Nephron (organoid): ENCODE results near the gene DIO3.

Experiments
- H3K27ac Mint-ChIP-seq, 3 experiments: 2 replicates each; pipeline ENCODE4 v1.8.0; 2020; ENCODE audit warnings: mixed read lengths in 3 of 3, mild to moderate bottlenecking in 2 of 3, moderate library complexity in 1 of 3
- H3K27me3 Mint-ChIP-seq: 2 replicates; pipeline ENCODE4 v1.8.0; 2021; ENCODE audit warnings: low read depth, mild to moderate bottlenecking, moderate library complexity, mixed read lengths
- H3K36me3 Mint-ChIP-seq: 2 replicates; pipeline ENCODE4 v1.8.0; 2020; ENCODE audit warnings: low read depth, mixed read lengths
- H3K4me1 Mint-ChIP-seq: 2 replicates; pipeline ENCODE4 v1.8.0; 2020; ENCODE audit warnings: mixed read lengths
- H3K4me3 Mint-ChIP-seq, 3 experiments: 2 replicates each; pipeline ENCODE4 v1.8.0; 2020; ENCODE audit warnings: mild to moderate bottlenecking in 3 of 3, mixed read lengths in 3 of 3, moderate library complexity in 2 of 3
- H3K9me3 Mint-ChIP-seq: 2 replicates; pipeline ENCODE4 v1.8.0; 2020; ENCODE audit warnings: mixed read lengths
- TF ChIP-seq, protein P1 (sequence below), 3 experiments: fragments of 200-600 bp; sonication (generic); IDR thresholded peaks; one replicate each; pipeline ENCODE4 v1.5.0; 2021; ENCODE audit warnings: antibody characterized with exemption in 3 of 3; ENCODE audit not compliant: unreplicated experiment in 3 of 3

DIO3 gene

DNA sequence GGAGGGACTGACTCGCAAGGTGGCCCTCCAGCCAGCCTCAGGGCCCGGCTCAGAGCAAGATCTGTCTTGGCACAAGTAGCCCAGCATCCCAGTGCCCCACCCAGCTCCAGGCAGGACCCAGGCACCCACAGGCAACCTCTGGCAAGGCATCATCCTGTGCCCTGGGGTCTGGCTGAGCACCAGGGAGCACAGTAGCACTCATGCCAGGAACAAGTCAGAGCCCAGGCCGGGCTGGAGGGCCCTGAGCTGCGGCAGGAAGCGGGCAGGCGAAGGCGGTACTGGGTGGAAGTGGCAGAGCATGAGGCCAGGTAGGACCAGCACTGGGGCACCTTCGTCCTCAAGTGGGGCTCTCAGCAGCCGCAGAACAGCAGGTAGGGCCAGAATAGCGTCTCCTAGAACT is 5.2 kb upstream of the DIO3 start:
- TF ChIP-seq, protein P1, sequence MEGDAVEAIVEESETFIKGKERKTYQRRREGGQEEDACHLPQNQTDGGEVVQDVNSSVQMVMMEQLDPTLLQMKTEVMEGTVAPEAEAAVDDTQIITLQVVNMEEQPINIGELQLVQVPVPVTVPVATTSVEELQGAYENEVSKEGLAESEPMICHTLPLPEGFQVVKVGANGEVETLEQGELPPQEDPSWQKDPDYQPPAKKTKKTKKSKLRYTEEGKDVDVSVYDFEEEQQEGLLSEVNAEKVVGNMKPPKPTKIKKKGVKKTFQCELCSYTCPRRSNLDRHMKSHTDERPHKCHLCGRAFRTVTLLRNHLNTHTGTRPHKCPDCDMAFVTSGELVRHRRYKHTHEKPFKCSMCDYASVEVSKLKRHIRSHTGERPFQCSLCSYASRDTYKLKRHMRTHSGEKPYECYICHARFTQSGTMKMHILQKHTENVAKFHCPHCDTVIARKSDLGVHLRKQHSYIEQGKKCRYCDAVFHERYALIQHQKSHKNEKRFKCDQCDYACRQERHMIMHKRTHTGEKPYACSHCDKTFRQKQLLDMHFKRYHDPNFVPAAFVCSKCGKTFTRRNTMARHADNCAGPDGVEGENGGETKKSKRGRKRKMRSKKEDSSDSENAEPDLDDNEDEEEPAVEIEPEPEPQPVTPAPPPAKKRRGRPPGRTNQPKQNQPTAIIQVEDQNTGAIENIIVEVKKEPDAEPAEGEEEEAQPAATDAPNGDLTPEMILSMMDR (IDR thresholded peaks at IDR 0.05; ENCODE audit: unreplicated experiment in 3 of 3), result no peak
- Mint-ChIP-seq H3K9me3 (no peaks in the 10 kb centered on the region), H3K27me3 (peaks cover 66% of the 10 kb centered on the region)

DNA sequence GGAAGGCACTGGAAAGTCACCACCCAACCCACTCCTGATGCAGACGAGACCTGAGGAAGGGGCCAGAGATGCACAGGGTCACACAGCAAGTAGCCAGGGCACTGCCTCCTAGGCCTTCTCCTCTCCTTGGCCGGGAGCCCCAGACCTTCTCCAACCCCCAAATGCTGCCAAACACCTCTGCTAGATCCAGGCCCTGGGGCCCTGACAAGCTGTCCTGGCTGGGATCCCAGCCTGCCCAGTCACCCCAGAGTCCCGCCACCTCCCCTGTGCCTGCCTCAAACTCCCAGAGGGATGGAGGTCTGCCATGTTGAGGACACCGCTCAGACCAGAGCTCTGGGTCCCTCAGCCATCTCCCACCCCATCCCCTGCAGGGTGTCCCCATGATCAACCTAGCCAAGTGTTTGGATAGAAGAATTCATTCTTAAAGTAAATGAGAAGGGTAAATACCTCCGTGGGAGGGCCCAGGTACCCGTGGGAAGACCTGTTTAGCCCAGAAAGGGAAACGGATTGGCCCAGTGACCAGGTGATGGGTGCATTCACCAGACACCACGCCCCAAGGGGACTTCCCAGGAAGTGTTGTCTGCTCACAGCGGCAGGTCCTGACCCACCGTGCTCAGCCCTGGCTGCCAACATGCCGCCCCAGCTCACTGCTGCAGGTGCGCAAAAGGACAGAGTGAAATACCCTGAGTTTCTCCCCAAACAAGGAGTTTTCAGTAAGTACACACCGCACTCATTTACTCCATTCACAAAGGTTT is 4.6 kb upstream of the DIO3 start:
- Mint-ChIP-seq H3K4me3 (peak overlapping the region in 1 of 3 experiments; percentile 43), H3K36me3 (no peaks in the 10 kb centered on the region), H3K9me3 (no peaks in the 10 kb centered on the region), H3K27ac (no peak overlapping the region), H3K4me1 (peaks cover 12% of the 10 kb centered on the region), H3K27me3 (peaks cover 69% of the 10 kb centered on the region)
- TF ChIP-seq, protein P1 (IDR thresholded peaks at IDR 0.05; ENCODE audit: unreplicated experiment in 3 of 3), result no peak

More for the DNA sequence above, 5.2 kb upstream of the DIO3 start:
- peaks cover 12% of the 10 kb centered on the region for H3K4me1 Mint-ChIP-seq
- no peak overlapping the region for H3K4me3 Mint-ChIP-seq
- H3K27ac Mint-ChIP-seq, result no peak overlapping the region
- H3K36me3 Mint-ChIP-seq, result no peaks in the 10 kb centered on the region

DNA sequence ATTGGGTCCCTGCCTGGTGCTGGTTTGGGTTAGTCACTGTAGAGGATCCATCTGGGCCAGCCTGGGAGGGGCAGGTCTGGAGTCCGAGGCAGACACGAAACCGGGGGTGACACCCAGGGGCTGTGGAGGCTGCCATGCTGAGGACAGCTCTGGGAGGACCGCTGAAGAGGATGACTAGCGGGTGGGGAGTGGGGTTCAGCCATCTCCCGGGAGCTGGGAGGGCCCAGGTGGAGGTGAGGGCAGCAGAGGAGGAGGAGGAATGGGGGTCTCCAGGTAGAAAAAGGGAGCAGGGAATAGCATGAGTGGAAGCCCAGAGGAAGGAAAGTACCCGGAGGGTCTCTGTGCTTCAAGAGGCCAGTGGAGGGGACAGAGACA is 4.0 kb upstream of the DIO3 start:
- no peak overlapping the region for H3K27ac Mint-ChIP-seq
- H3K36me3 Mint-ChIP-seq, result no peaks in the 10 kb centered on the region
- H3K4me1 Mint-ChIP-seq, result peaks cover 12% of the 10 kb centered on the region
- peaks cover 3% of the 10 kb centered on the region for H3K9me3 Mint-ChIP-seq
- TF ChIP-seq, protein P1 (IDR thresholded peaks at IDR 0.05; ENCODE audit: unreplicated experiment in 3 of 3), result no peak
- H3K27me3 Mint-ChIP-seq, result peaks cover 73% of the 10 kb centered on the region
- peak overlapping the region in 1 of 3 experiments; percentile 43 for H3K4me3 Mint-ChIP-seq

DNA sequence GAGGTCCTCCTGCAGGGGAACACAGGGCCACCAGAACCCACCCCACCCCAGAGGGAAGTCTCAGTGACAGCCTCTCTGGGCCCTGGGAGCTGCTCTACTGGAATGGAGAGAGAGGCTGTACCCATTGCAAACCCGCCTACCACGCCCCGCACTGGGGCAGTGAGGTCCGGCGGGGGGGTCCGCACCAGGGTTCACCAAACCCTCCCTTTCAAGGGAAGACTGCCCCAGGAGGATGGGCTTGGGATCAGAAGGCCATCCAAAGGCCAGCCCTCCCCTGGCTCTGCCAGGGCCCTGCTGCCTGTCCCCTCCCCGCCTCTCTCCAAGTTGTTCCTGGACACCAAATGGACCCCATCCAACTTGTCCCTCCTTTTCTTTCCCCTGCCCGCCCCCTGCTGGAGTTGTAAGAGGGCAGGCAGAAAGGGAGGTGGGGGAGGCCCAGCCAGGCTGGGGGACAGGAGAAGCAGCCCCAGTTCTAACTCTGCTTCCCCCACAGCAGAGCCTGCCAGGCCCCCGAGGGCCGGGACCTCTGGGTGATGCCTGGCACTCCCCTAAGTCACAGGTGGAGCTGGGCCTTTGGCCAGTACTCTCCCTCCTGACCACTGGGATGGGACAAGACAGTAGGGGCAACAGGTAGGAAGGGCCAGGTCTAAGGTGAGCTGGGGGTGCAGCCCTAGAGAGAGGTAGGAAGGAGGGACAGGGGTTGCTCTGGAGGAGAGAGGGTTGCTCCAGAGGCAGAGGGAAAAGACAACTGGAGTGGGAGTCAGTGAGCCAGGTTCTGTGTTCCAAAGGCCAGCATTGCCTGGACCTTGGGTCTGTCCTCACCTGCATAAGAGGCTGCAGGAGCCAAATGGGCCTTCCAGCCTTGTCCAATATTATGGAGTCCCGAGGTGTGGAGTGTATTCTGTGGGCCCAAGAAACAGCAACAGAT is 3.2 kb upstream of the DIO3 start:
- peaks cover 3% of the 10 kb centered on the region for H3K9me3 Mint-ChIP-seq
- peaks cover 75% of the 10 kb centered on the region for H3K27me3 Mint-ChIP-seq
- H3K36me3 Mint-ChIP-seq, result no peaks in the 10 kb centered on the region
- peak overlapping the region in 1 of 3 experiments; percentile 48 for H3K27ac Mint-ChIP-seq
- TF ChIP-seq, protein P1 (IDR thresholded peaks at IDR 0.05; ENCODE audit: unreplicated experiment in 3 of 3), result no peak
- peaks cover 20% of the 10 kb centered on the region for H3K4me1 Mint-ChIP-seq
- peak overlapping the region; percentile 36 to 86 (median 80) for H3K4me3 Mint-ChIP-seq

DNA sequence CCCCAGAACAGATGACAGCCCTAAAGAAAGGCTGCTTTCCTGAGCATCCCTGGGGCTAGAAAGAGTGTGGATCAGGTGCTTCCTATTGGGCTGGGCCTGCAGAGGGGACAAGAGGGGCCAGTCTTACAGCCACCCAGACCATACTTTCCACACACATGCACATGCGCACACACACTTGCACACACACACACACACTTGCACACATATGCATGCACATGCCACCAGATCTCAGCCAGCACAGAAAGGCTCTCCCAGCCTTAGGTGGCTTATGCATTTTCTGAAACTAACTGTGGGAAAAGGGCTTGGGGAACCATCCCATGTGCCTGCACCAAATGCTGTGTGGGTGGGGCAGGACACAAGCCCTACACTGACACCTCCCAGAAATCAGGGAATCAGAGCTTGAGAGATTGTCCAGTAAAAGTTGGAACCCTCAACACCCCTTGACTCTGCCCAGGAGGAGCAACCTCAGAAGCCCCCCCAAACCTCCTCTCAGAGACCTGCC is 2.5 kb upstream of the DIO3 start:
- peaks cover 24% of the 10 kb centered on the region for H3K4me1 Mint-ChIP-seq
- peaks cover 75% of the 10 kb centered on the region for H3K27me3 Mint-ChIP-seq
- H3K36me3 Mint-ChIP-seq, result no peaks in the 10 kb centered on the region
- H3K4me3 Mint-ChIP-seq, result peak overlapping the region; percentile 36 to 86 (median 80)
- H3K9me3 Mint-ChIP-seq, result peaks cover 3% of the 10 kb centered on the region
- TF ChIP-seq, protein P1 (IDR thresholded peaks at IDR 0.05; ENCODE audit: unreplicated experiment in 3 of 3), result no peak
- peak overlapping the region in 1 of 3 experiments; percentile 48 for H3K27ac Mint-ChIP-seq
